ENCODE results near the gene PNMA8A. TPM values are rescaled to one million over a fixed set of nuclear protein-coding genes. Genes with fewer than 3 reads are reported as not detected.

Gene PNMA8A
- polyA plus RNA-seq, 1 donor (not counting 4 experiments of a cell fraction or from before 2014, with no cell fraction given), result 0.24 TPM

DNA sequence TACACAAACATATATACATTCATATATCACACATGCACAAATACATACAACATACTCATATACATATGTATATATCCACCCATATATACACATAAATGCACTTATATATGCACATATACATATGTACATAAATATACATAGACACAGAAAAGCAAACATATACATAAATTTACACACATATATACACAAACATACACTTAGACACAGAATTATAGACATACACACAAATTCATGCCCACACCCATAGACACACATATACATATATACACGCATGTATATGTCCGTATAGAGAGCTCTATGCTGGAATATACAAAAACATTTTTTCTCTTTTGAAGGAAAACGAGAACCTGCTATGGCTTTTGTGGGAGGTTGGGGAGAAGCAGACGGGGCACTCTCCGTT lies 20.6 kb downstream of the PNMA8A start:
- Histone ChIP-seq H3K9me3 (ENCODE audit: control insufficient read depth, low read depth, low read length) (no peaks in the 10 kb centered on the region), H3K4me1 (ENCODE audit: control insufficient read depth, extremely low read depth, insufficient read depth, low read length) (peaks cover 28% of the 10 kb centered on the region), H3K79me2 (ENCODE audit: control insufficient read depth, insufficient read depth, low read length) (no peaks in the 10 kb centered on the region), H3K4me3 (ENCODE audit: control insufficient read depth in 2 of 3, extremely low read depth in 1 of 3, insufficient read depth in 2 of 3, low read depth in 1 of 3, low read length in 3 of 3) (peak overlapping the region in 1 of 3 experiments; percentile 26), H2AFZ (ENCODE audit: control insufficient read depth, low read length) (peak overlapping the region; percentile 27), H4K20me1 (ENCODE audit: control insufficient read depth, extremely low read depth, insufficient read depth, low read length) (no peaks in the 10 kb centered on the region), H3K27ac (ENCODE audit: control insufficient read depth, insufficient read depth, low read length) (peak overlapping the region; percentile 55), H3K9ac (ENCODE audit: control insufficient read depth, extremely low read depth, insufficient read depth, low read length) (no peak overlapping the region), H3K9me1 (ENCODE audit: control insufficient read depth, extremely low read depth, insufficient read depth, low read length) (no peaks in the 10 kb centered on the region), H3K27me3 (ENCODE audit: control insufficient read depth, extremely low read depth, insufficient read depth, low read length) (no peaks in the 10 kb centered on the region), H3K4me2 (ENCODE audit: control insufficient read depth, extremely low read depth, insufficient read depth, low read depth, low read length) (peak overlapping the region; percentile 82), H3K36me3 (ENCODE audit: control insufficient read depth in 2 of 2, extremely low read depth in 1 of 2, insufficient read depth in 2 of 2, low read length in 2 of 2) (no peaks in the 10 kb centered on the region)
- no peak for FAIRE-seq
- no peak for DNase-seq (ENCODE audit: low read depth, low spot score)
- dilution Hi-C loops (cut with MboI; ENCODE audit: extremely low pct_ligation_motif_present, low sequenced_read_pairs), result no loop called here
- TF ChIP-seq CTCF (optimal IDR thresholded peaks at IDR 0.05 in 1 of 3, IDR thresholded peaks at IDR 0.05 in 1 of 3, conservative IDR thresholded peaks at IDR 0.05 in 1 of 3; ENCODE audit: extremely low read depth in 1 of 3, insufficient read depth in 2 of 3, low read length in 3 of 3) (no peak), EZH2 (IDR thresholded peaks at IDR 0.05; ENCODE audit: low read length) (no peak)

DNA sequence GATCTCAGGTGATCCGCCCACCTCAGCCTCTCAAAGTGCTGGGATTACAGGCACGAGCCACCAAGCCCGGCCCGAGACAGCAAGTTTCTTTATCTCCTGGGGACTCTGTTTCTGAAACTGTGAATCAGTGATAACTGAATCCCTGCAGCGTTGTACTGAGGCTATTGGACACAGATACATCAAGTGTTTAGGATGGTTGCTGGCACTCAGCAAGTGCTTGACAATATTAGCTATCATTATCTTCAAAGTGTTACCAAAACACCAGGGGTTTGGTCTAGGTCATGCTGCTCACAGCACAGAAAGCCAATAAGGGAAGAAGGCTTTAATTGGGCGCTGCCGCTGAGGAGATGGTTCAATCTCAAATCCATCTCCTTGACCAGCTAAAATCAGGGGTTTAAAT lies 22.1 kb downstream of the PNMA8A start:
- H3K4me3 ChIP-seq (ENCODE audit: control insufficient read depth in 2 of 3, extremely low read depth in 1 of 3, insufficient read depth in 2 of 3, low read depth in 1 of 3, low read length in 3 of 3), result no peak overlapping the region
- no peaks in the 10 kb centered on the region for H4K20me1 ChIP-seq (ENCODE audit: control insufficient read depth, extremely low read depth, insufficient read depth, low read length)
- H3K27me3 ChIP-seq (ENCODE audit: control insufficient read depth, extremely low read depth, insufficient read depth, low read length), result no peaks in the 10 kb centered on the region
- H3K79me2 ChIP-seq (ENCODE audit: control insufficient read depth, insufficient read depth, low read length), result no peaks in the 10 kb centered on the region
- DNase-seq (ENCODE audit: low read depth, low spot score), result no peak
- TF ChIP-seq CTCF (optimal IDR thresholded peaks at IDR 0.05 in 1 of 3, IDR thresholded peaks at IDR 0.05 in 1 of 3, conservative IDR thresholded peaks at IDR 0.05 in 1 of 3; ENCODE audit: extremely low read depth in 1 of 3, insufficient read depth in 2 of 3, low read length in 3 of 3), result no peak
- TF ChIP-seq EZH2 (IDR thresholded peaks at IDR 0.05; ENCODE audit: low read length), result no peak
- H3K36me3 ChIP-seq (ENCODE audit: control insufficient read depth in 2 of 2, extremely low read depth in 1 of 2, insufficient read depth in 2 of 2, low read length in 2 of 2), result no peaks in the 10 kb centered on the region
- no peak overlapping the region for H3K4me2 ChIP-seq (ENCODE audit: control insufficient read depth, extremely low read depth, insufficient read depth, low read depth, low read length)
- no peak overlapping the region for H2AFZ ChIP-seq (ENCODE audit: control insufficient read depth, low read length)
- dilution Hi-C loops (cut with MboI; ENCODE audit: extremely low pct_ligation_motif_present, low sequenced_read_pairs), result no loop called here
- no peak overlapping the region for H3K9ac ChIP-seq (ENCODE audit: control insufficient read depth, extremely low read depth, insufficient read depth, low read length)
- peaks cover 26% of the 10 kb centered on the region for H3K4me1 ChIP-seq (ENCODE audit: control insufficient read depth, extremely low read depth, insufficient read depth, low read length)
- H3K9me3 ChIP-seq (ENCODE audit: control insufficient read depth, low read depth, low read length), result no peaks in the 10 kb centered on the region
- no peak overlapping the region for H3K27ac ChIP-seq (ENCODE audit: control insufficient read depth, insufficient read depth, low read length)
- H3K9me1 ChIP-seq (ENCODE audit: control insufficient read depth, extremely low read depth, insufficient read depth, low read length), result no peaks in the 10 kb centered on the region
- peak; percentile 17 for FAIRE-seq

Data from keratinocyte (primary cell).